Astrocyte of the spinal cord (primary cell): ENCODE results near the gene CTAGE1.
A peak's percentile ranks its signal among the peaks of the same experiment; 100 is the strongest.

Experiments used
- DNase-seq: peaks from one replicate; pipeline ENCODE4 v3.0.0; 2011; ENCODE audit warnings: low read depth, low spot score
- H3K4me3 ChIP-seq: 2 replicates; pipeline ENCODE4 v1.5.1; 2011; ENCODE audit warnings: low read depth, mild to moderate bottlenecking, low read length, moderate library complexity
- in situ Hi-C: cut with HindIII; loops from 2 replicates; pipeline ENCODE4 v1.10.0; 2017; ENCODE audit warnings: low sequenced_read_pairs
- TF ChIP-seq, protein P1 (sequence below): IDR thresholded peaks from 2 replicates; pipeline ENCODE4 v1.5.1; 2012; ENCODE audit warnings: low read depth, mild to moderate bottlenecking, low read length, inconsistent platforms

CTAGE1 gene

GRCh38 chr18:22377769-22378168 lies 39.9 kb downstream of the CTAGE1 start:
- no peak for DNase-seq
- TF ChIP-seq, protein P1, sequence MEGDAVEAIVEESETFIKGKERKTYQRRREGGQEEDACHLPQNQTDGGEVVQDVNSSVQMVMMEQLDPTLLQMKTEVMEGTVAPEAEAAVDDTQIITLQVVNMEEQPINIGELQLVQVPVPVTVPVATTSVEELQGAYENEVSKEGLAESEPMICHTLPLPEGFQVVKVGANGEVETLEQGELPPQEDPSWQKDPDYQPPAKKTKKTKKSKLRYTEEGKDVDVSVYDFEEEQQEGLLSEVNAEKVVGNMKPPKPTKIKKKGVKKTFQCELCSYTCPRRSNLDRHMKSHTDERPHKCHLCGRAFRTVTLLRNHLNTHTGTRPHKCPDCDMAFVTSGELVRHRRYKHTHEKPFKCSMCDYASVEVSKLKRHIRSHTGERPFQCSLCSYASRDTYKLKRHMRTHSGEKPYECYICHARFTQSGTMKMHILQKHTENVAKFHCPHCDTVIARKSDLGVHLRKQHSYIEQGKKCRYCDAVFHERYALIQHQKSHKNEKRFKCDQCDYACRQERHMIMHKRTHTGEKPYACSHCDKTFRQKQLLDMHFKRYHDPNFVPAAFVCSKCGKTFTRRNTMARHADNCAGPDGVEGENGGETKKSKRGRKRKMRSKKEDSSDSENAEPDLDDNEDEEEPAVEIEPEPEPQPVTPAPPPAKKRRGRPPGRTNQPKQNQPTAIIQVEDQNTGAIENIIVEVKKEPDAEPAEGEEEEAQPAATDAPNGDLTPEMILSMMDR, result no peak
- in situ Hi-C loops, result no loop called here
- H3K4me3 ChIP-seq, result no peak overlapping the region

- DNase-seq, result no peak
- in situ Hi-C loops, result no loop called here
- H3K4me3 ChIP-seq, result no peak overlapping the region
- TF ChIP-seq, protein P1, result no peak
Measured at GRCh38 chr18:22370414-22370813, 47.3 kb downstream of the CTAGE1 start.

- no peak overlapping the region for H3K4me3 ChIP-seq
- in situ Hi-C loops, result no loop called here
- DNase-seq, result no peak
- TF ChIP-seq, protein P1, result no peak
Measured at GRCh38 chr18:22368021-22368420, 49.7 kb downstream of the CTAGE1 start.

GRCh38 chr18:22367303-22367702 lies 50.4 kb downstream of the CTAGE1 start:
- TF ChIP-seq, protein P1, result no peak
- in situ Hi-C loops, result no loop called here
- DNase-seq, result peak; percentile 25
- H3K4me3 ChIP-seq, result no peak overlapping the region

- in situ Hi-C loops, result no loop called here
- TF ChIP-seq, protein P1, result peak; percentile 43
- no peak for DNase-seq
- no peak overlapping the region for H3K4me3 ChIP-seq
Measured at GRCh38 chr18:22363867-22364463, 53.8 kb downstream of the CTAGE1 start.
